Cardiac muscle cell (in vitro differentiated cells and primary cell): ENCODE data around the gene NR3C1. TPM values are rescaled to one million over a fixed set of nuclear protein-coding genes. Genes with fewer than 3 reads are reported as not detected.

Experiments
- DNase-seq, 2 donors: peaks; one replicate each; pipeline versions ENCODE4 v3.0.0 to v3.0.0-alpha.2; 2010 to 2017; ENCODE audit warnings: low read depth in 1 of 2, low spot score in 1 of 2
- H3K27ac ChIP-seq: fragments of 200-600 bp; sonication (generic); 2 replicates; pipeline ENCODE4 v1.5.1; 2016
- H3K27me3 ChIP-seq: fragments of 200-600 bp; sonication (generic); 2 replicates; pipeline ENCODE4 v1.6.0; 2016; ENCODE audit warnings: control low read depth
- H3K36me3 ChIP-seq: fragments of 200-600 bp; sonication (generic); 2 replicates; pipeline ENCODE4 v1.5.1; 2016; ENCODE audit warnings: control low read depth
- H3K4me1 ChIP-seq: fragments of 200-600 bp; sonication (generic); 2 replicates; pipeline ENCODE4 v1.8.1; 2017; ENCODE audit warnings: low read depth, mild to moderate bottlenecking, mixed run types
- H3K4me3 ChIP-seq: fragments of 200-600 bp; sonication (generic); 2 replicates; pipeline ENCODE4 v1.5.1; 2016; ENCODE audit warnings: mild to moderate bottlenecking
- H3K9me3 ChIP-seq: fragments of 200-600 bp; sonication (generic); 2 replicates; pipeline ENCODE4 v1.5.1; 2017; ENCODE audit warnings: low read depth, mild to moderate bottlenecking, control low read depth
- CTCF ChIP-seq: IDR thresholded peaks from 2 replicates; pipeline ENCODE4 v1.5.1; 2012; ENCODE audit warnings: low read depth, mild to moderate bottlenecking, low read length
- polyA plus RNA-seq: library from polyadenylated mRNA; unstranded; fragments of >200 nt; fragmentation: Nextera tagmentation; extraction: Ambion mirVana; gene quantifications from 2 replicates; pipeline ENCODE4 v1.2.1, GENCODE V29; 2016
- total RNA-seq: library from RNA; depleted of rRNA; stranded (reverse); fragments of >200 nt; gene quantifications from 2 replicates; pipeline ENCODE4 v1.2.3, GENCODE V29; 2016

NR3C1 gene
- total and polyA plus RNA-seq, 2 experiments from 2014 or later, result 9.4 to 9.7 TPM

DNA sequence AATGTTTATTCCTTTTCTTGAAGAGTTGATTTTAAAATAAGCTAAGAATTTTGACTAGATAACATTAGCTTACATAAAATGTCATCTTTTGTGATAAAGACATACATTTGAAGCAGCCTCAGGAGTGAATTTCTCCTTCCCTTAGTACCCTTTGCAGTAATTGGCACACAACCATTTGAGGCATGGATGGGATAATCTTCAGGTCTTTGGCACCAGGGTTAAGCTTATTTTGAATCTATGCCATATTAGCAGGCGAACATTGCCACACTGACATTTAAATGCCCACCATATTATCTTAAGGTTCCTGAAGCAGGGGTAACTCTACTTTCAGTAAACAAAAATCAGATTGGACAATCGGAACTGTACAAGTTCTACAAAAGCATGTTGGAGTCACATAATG is 126.0 kb downstream of the NR3C1 start:
- no peak for TF ChIP-seq CTCF
- H3K27me3 ChIP-seq, result no peaks in the 10 kb centered on the region

DNA sequence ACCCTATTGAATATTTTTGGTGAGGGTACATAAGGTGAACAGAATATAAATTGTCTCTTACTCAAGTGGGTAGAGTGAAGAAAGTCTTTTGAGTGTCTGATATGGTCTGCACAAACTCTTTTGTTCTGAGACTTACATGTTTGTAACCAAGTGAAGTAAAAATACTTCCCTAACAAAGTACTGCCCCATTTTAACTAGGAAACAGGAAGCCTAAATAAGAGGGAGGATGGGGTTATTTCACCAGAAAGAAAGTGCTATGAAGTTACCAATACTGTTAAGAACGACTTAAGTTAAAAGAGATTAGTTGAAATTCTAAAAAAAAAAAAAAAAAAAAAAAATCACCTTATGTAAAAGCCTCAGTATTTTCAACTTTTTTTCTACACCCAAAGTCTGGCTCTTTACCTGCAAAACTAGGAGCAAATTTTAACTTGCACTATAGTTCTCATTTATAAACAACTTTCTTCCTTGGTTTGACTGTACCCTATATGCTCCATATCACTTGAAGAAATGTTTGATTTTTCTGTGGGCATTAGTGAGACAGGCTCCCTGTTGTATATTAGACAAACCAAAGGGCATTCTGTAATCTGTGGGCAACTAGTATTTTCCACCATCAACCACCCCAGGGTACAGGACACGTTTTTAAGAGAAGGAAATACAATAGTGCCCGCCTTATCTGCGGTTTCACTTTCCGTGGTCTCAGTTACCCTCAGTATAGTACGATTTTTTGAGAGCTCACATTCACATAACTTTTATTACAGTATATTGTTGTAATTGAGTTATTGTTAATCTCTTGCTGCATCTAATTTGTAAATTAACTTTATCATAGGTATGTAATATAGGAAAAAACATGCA is 127.7 kb downstream of the NR3C1 start:
- no peak for DNase-seq
- Histone ChIP-seq H3K27ac (no peak overlapping the region), H3K27me3 (no peaks in the 10 kb centered on the region), H3K4me3 (no peak overlapping the region), H3K4me1 (no peaks in the 10 kb centered on the region), H3K9me3 (no peaks in the 10 kb centered on the region), H3K36me3 (no peaks in the 10 kb centered on the region)
- no peak for TF ChIP-seq CTCF

More for the DNA sequence above, 126.0 kb downstream of the NR3C1 start:
- no peak overlapping the region for H3K27ac ChIP-seq
- H3K36me3 ChIP-seq, result no peaks in the 10 kb centered on the region
- no peak for DNase-seq
- H3K4me1 ChIP-seq, result no peaks in the 10 kb centered on the region
- no peak overlapping the region for H3K4me3 ChIP-seq
- no peaks in the 10 kb centered on the region for H3K9me3 ChIP-seq

DNA sequence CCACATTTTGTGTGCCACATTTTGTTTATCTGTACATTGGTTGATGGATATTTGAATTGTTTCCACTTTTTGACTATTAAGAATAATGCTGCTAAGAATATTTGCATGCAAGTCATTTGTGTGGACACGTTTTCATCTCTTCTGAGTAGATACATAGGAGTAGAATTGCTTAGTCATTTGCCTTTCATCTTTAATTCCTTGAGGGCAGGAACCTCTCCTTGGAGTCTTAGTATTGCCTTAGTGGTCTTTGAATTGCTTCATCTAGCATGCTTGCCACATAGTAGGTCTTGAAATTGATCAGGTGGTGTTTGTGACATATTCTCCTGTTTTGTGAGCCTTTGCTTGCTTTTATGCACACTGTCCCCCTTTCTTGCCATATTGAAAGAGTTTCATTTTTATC is 128.5 kb downstream of the NR3C1 start:
- H3K27ac ChIP-seq, result no peak overlapping the region

GRCh38 chr5:143271431-143271830 is 132.1 kb downstream of the NR3C1 start:
- H3K27ac ChIP-seq, result no peak overlapping the region
- no peak for TF ChIP-seq CTCF
- no peak overlapping the region for H3K4me3 ChIP-seq
- no peaks in the 10 kb centered on the region for H3K36me3 ChIP-seq
- no peaks in the 10 kb centered on the region for H3K9me3 ChIP-seq
- no peaks in the 10 kb centered on the region for H3K4me1 ChIP-seq
- H3K27me3 ChIP-seq, result no peaks in the 10 kb centered on the region
- no peak for DNase-seq

More for the DNA sequence above, 128.5 kb downstream of the NR3C1 start:
- Histone ChIP-seq H3K36me3 (no peaks in the 10 kb centered on the region), H3K4me1 (no peaks in the 10 kb centered on the region), H3K9me3 (no peaks in the 10 kb centered on the region), H3K4me3 (no peak overlapping the region), H3K27me3 (no peaks in the 10 kb centered on the region)
- no peak for TF ChIP-seq CTCF
- no peak for DNase-seq

DNA sequence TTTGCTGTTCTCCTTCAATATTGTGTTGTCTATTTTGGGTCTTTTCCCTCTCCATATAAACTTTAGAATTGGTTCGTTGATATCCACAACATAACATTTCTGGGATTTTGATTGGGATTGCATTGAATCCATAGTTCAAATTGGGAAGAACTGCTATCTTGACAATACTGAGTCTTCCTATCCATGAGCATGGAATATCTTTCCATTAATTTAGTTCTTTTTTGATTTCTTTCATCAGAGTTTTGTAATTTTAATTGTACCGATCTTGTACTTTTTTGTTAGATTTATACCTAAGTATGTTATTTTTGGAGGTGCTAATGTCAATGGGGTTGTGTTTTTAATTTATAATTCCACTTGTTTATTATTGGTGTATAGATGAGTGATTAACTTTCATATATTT is 135.1 kb downstream of the NR3C1 start:
- TF ChIP-seq CTCF, result no peak
- peaks cover 3% of the 10 kb centered on the region for H3K9me3 ChIP-seq
- DNase-seq, result no peak

More for the DNA sequence above, 135.1 kb downstream of the NR3C1 start:
- H3K27me3 ChIP-seq, result no peaks in the 10 kb centered on the region
- H3K4me3 ChIP-seq, result no peak overlapping the region
- H3K4me1 ChIP-seq, result no peaks in the 10 kb centered on the region
- H3K27ac ChIP-seq, result no peak overlapping the region
- no peaks in the 10 kb centered on the region for H3K36me3 ChIP-seq
